Neural cell (in vitro differentiated cells): ENCODE data around the gene PAX1. TPM values are rescaled to one million over a fixed set of nuclear protein-coding genes. Genes with fewer than 3 reads are reported as not detected.

Experiments
- H2AFZ ChIP-seq: fragments of 200-600, 300-800 bp; sonication (generic), shearing (Covaris generic); 2 replicates; pipeline ENCODE4 v1.6.0; 2014; ENCODE audit warnings: low read depth, mild to moderate bottlenecking, antibody characterized with exemption, low read length, moderate library complexity
- H3F3A ChIP-seq: fragments of 200-600 bp; shearing (Covaris generic); 2 replicates; pipeline ENCODE4 v1.6.1; 2016; ENCODE audit warnings: mild to moderate bottlenecking, moderate library complexity, mixed read lengths, antibody characterized with exemption, low read length; ENCODE audit not compliant: insufficient read depth, poor library complexity, severe bottlenecking
- H3K27ac ChIP-seq: fragments of 200-600, 300-800 bp; sonication (generic), shearing (Covaris generic); 2 replicates; pipeline ENCODE4 v1.5.1; 2014; ENCODE audit warnings: mild to moderate bottlenecking, low read length, moderate library complexity
- H3K27me3 ChIP-seq: fragments of 300-800, 200-600 bp; sonication (generic), shearing (Covaris generic); 2 replicates; pipeline ENCODE4 v1.6.0; 2014; ENCODE audit warnings: mild to moderate bottlenecking, low read depth, low read length, moderate library complexity; ENCODE audit not compliant: insufficient read depth
- H3K36me3 ChIP-seq: fragments of 300-800, 200-600 bp; sonication (generic), shearing (Covaris generic); 2 replicates; pipeline ENCODE4 v1.5.1; 2014; ENCODE audit warnings: mild to moderate bottlenecking, antibody characterized with exemption, low read length, moderate library complexity; ENCODE audit not compliant: insufficient read depth
- H3K4me2 ChIP-seq: fragments of 300-800, 200-600 bp; sonication (generic), shearing (Covaris generic); 2 replicates; pipeline ENCODE4 v1.6.0; 2014; ENCODE audit warnings: mild to moderate bottlenecking, low read length
- H3K4me3 ChIP-seq: fragments of 300-800, 200-600 bp; sonication (generic), shearing (Covaris generic); 2 replicates; pipeline ENCODE4 v1.5.1; 2014; ENCODE audit warnings: mild to moderate bottlenecking, low read length, moderate library complexity
- H3K79me2 ChIP-seq: fragments of 200-600 bp; shearing (Covaris generic); replicated peaks from 2 replicates; pipeline ENCODE4 v1.6.0; 2014; ENCODE audit warnings: mild to moderate bottlenecking, low read length, moderate library complexity; ENCODE audit not compliant: insufficient read depth
- H3K9ac ChIP-seq: fragments of 300-800, 200-600 bp; sonication (generic), shearing (Covaris generic); 2 replicates; pipeline ENCODE4 v1.6.1; 2016; ENCODE audit warnings: mild to moderate bottlenecking, low read length, mixed read lengths
- H3K9me2 ChIP-seq: fragments of 200-600 bp; shearing (Covaris generic); 2 replicates; pipeline ENCODE4 v1.6.1; 2016; ENCODE audit warnings: mild to moderate bottlenecking, low read length, mixed read lengths; ENCODE audit not compliant: insufficient read depth
- H3K9me3 ChIP-seq: fragments of 200-600, 300-800 bp; sonication (generic), shearing (Covaris generic); 2 replicates; pipeline ENCODE4 v1.6.1; 2016; ENCODE audit warnings: mild to moderate bottlenecking, mixed run types, low read length, moderate library complexity, mixed read lengths
- H4K20me1 ChIP-seq: fragments of 200-600 bp; shearing (Covaris generic); 2 replicates; pipeline ENCODE4 v1.6.1; 2016; ENCODE audit warnings: mild to moderate bottlenecking, mixed run types; ENCODE audit not compliant: insufficient read depth
- CTCF ChIP-seq: fragments of 450-650 bp; IDR thresholded peaks from 2 replicates; pipeline ENCODE4 v1.5.1; 2014; ENCODE audit warnings: antibody characterized with exemption, mild to moderate bottlenecking, moderate library complexity; ENCODE audit not compliant: poor library complexity, severe bottlenecking
- EP300 ChIP-seq: fragments of 450-650 bp; conservative IDR thresholded peaks from 2 replicates; pipeline ENCODE4 v1.6.1; 2014; ENCODE audit warnings: antibody characterized with exemption, mild to moderate bottlenecking, moderate library complexity; ENCODE audit not compliant: poor library complexity, severe bottlenecking
- EZH2 ChIP-seq: fragments of 200-600, 300-800 bp; shearing (Covaris generic), sonication (generic); IDR thresholded peaks from 2 replicates; pipeline ENCODE4 v1.6.1; 2014; ENCODE audit warnings: antibody characterized with exemption, low read length, borderline replicate concordance, mild to moderate bottlenecking; ENCODE audit not compliant: insufficient read depth, poor library complexity, severe bottlenecking
- MXI1 ChIP-seq: fragments of 450-650 bp; conservative IDR thresholded peaks from 2 replicates; pipeline ENCODE4 v1.6.1; 2014; ENCODE audit warnings: antibody characterized with exemption, mild to moderate bottlenecking; ENCODE audit not compliant: poor library complexity, severe bottlenecking
- POLR2AphosphoS5 ChIP-seq: IDR thresholded peaks from 2 replicates; pipeline ENCODE4 v1.6.1; 2012
- RAD21 ChIP-seq: fragments of 450-650 bp; conservative IDR thresholded peaks from 2 replicates; pipeline ENCODE4 v1.6.1; 2014; ENCODE audit warnings: antibody characterized with exemption, mild to moderate bottlenecking, moderate library complexity
- REST ChIP-seq: IDR thresholded peaks from 2 replicates; pipeline ENCODE4 v1.6.1; 2012; ENCODE audit warnings: borderline replicate concordance
- SMC3 ChIP-seq: fragments of 450-650 bp; conservative IDR thresholded peaks from 2 replicates; pipeline ENCODE4 v1.6.1; 2014; ENCODE audit warnings: antibody characterized with exemption, mild to moderate bottlenecking, moderate library complexity; ENCODE audit not compliant: poor library complexity
- TAF1 ChIP-seq: IDR thresholded peaks from 2 replicates; pipeline ENCODE4 v1.6.1; 2012; ENCODE audit warnings: low read depth
- polyA plus RNA-seq: library from polyadenylated mRNA; depleted of rRNA; stranded (reverse); fragments of >200 nt; gene quantifications from 2 replicates; pipeline ENCODE4 v1.2.3, GENCODE V29; 2014

Gene PAX1
- polyA plus RNA-seq, 1 donor from 2014 or later, result not detected

GRCh38 chr20:21729316-21729715 is 23.9 kb downstream of the PAX1 start (continued):
- TF ChIP-seq CTCF, result no peak

GRCh38 chr20:21739161-21739560 is 33.7 kb downstream of the PAX1 start:
- H3K27me3 ChIP-seq, result no peaks in the 10 kb centered on the region
- no peak overlapping the region for H3K9ac ChIP-seq
- H3K9me3 ChIP-seq, result no peaks in the 10 kb centered on the region
- H3K9me2 ChIP-seq, result no peaks in the 10 kb centered on the region
- H3K79me2 ChIP-seq, result no peaks in the 10 kb centered on the region
- no peaks in the 10 kb centered on the region for H3F3A ChIP-seq
- no peak for TF ChIP-seq EP300
- no peak for TF ChIP-seq CTCF
- TF ChIP-seq POLR2AphosphoS5, result no peak
- TF ChIP-seq EZH2, result no peak
- TF ChIP-seq REST, result no peak
- no peak for TF ChIP-seq RAD21
- no peak for TF ChIP-seq TAF1
- TF ChIP-seq MXI1, result no peak
- TF ChIP-seq SMC3, result no peak
- no peaks in the 10 kb centered on the region for H4K20me1 ChIP-seq
- H3K4me2 ChIP-seq, result no peak overlapping the region
- no peak overlapping the region for H2AFZ ChIP-seq
- no peak overlapping the region for H3K4me3 ChIP-seq
- no peaks in the 10 kb centered on the region for H3K36me3 ChIP-seq
- no peak overlapping the region for H3K27ac ChIP-seq

- H3K4me2 ChIP-seq, result no peak overlapping the region
- H4K20me1 ChIP-seq, result no peaks in the 10 kb centered on the region
- H3F3A ChIP-seq, result no peaks in the 10 kb centered on the region
- H3K4me3 ChIP-seq, result no peak overlapping the region
- no peaks in the 10 kb centered on the region for H3K9me2 ChIP-seq
- H3K27me3 ChIP-seq, result no peaks in the 10 kb centered on the region
- no peaks in the 10 kb centered on the region for H3K9me3 ChIP-seq
- no peak for TF ChIP-seq EP300
- TF ChIP-seq SMC3, result no peak
- no peak for TF ChIP-seq MXI1
- TF ChIP-seq CTCF, result no peak
- H3K9ac ChIP-seq, result no peak overlapping the region
- no peak overlapping the region for H3K27ac ChIP-seq
- H3K79me2 ChIP-seq, result no peaks in the 10 kb centered on the region
- H3K36me3 ChIP-seq, result no peaks in the 10 kb centered on the region
- no peak overlapping the region for H2AFZ ChIP-seq
These were observed 34.2 kb downstream of the PAX1 start for GRCh38 chr20:21739682-21740081.
